ENCODE measurements around the gene TMEM31.
"Not testable (repeated sequence)": the region's sequence is repeated elsewhere in the genome, so short reads cannot be mapped to it uniquely, and the experiment has no call there.

The TMEM31 gene

GRCh38 chrX:103727115-103727514 lies 16.4 kb downstream of the TMEM31 start:
- DNase-seq: no peak

GRCh38 chrX:103729015-103729414 lies 18.3 kb downstream of the TMEM31 start:
- DNase-seq: no peak

GRCh38 chrX:103730147-103730795 lies 19.6 kb downstream of the TMEM31 start:
- peak; percentile 8 for DNase-seq

GRCh38 chrX:103730796-103731493 lies 20.2 kb downstream of the TMEM31 start:
- peak; percentile 86 for DNase-seq

GRCh38 chrX:103733017-103733416 lies 22.3 kb downstream of the TMEM31 start:
- peak; percentile 24 for DNase-seq

GRCh38 chrX:103734125-103734760 lies 23.5 kb downstream of the TMEM31 start:
- DNase-seq: no peak

- no peak for DNase-seq
Measured at GRCh38 chrX:103737696-103738095, 27.0 kb downstream of the TMEM31 start.

- DNase-seq: no peak
Measured at GRCh38 chrX:103739421-103739820, 28.7 kb downstream of the TMEM31 start.

GRCh38 chrX:103741879-103742278 lies 31.2 kb downstream of the TMEM31 start:
- peak; percentile 9 for DNase-seq

GRCh38 chrX:103742339-103742738 lies 31.6 kb downstream of the TMEM31 start:
- no peak for DNase-seq

- DNase-seq: no peak
Measured at GRCh38 chrX:103747163-103747562, 36.5 kb downstream of the TMEM31 start.

GRCh38 chrX:103754401-103754800 lies 43.7 kb downstream of the TMEM31 start:
- no peak for DNase-seq

- no peak for DNase-seq
Measured at GRCh38 chrX:103756736-103757135, 46.0 kb downstream of the TMEM31 start.

- no peak for DNase-seq
Measured at GRCh38 chrX:103758555-103758954, 47.8 kb downstream of the TMEM31 start.

- not testable (repeated sequence) for DNase-seq
Measured at GRCh38 chrX:103763541-103763940, 52.8 kb downstream of the TMEM31 start.

Measured in fibroblast of skin of right quadriceps (primary cell).